ENCODE results near the gene GIT2.

DNA sequence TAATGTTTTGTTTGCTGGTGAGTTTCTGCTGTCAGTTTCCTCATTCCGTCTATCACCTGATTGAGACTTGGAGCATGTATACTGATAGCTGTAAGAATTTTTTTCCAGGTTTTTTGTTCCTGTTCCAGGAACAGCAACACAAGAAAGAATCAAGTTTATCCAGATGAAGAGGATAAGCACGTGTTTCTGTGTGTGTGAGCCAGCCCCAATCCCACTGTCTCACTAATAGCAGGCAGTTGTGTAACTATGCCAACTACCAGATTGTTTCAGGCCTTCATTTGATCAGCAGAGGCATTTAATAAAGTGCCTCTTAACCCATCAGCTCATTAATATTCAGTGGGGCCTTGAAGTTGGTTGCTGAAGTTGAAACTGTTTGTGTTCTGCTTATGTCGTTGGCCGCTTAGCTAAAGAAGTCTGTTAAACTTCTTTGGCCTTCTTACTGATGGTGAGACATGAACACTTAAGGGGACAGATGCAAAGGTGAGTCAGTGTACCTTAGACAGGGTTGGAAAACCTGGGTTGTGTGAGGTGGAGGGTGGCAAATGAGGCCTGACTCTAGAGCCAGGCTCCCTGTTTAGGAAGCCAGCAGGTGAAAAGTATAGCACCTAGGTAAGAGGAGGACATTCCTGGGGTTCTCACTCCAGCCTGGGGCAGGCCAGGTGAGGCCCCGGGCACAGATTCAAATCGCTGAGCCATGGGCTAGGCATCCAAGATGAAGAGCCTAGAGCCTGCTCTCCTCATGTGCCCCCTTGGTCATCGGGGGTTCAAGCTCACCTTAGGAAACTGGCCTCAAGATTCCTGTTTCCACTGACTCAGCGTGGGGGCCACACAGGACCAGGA, 6.7 kb upstream of the GIT2 start:
- TF ChIP-seq, protein P1, sequence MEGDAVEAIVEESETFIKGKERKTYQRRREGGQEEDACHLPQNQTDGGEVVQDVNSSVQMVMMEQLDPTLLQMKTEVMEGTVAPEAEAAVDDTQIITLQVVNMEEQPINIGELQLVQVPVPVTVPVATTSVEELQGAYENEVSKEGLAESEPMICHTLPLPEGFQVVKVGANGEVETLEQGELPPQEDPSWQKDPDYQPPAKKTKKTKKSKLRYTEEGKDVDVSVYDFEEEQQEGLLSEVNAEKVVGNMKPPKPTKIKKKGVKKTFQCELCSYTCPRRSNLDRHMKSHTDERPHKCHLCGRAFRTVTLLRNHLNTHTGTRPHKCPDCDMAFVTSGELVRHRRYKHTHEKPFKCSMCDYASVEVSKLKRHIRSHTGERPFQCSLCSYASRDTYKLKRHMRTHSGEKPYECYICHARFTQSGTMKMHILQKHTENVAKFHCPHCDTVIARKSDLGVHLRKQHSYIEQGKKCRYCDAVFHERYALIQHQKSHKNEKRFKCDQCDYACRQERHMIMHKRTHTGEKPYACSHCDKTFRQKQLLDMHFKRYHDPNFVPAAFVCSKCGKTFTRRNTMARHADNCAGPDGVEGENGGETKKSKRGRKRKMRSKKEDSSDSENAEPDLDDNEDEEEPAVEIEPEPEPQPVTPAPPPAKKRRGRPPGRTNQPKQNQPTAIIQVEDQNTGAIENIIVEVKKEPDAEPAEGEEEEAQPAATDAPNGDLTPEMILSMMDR (IDR thresholded peaks at IDR 0.05): no peak
- TF ChIP-seq EZH2 (IDR thresholded peaks at IDR 0.05; ENCODE audit: borderline replicate concordance, insufficient read depth, low read depth, low read length, poor library complexity, severe bottlenecking): no peak

All from B cell (primary cell).